HEK293 (cell line): ENCODE measurements around the gene ZNF266.
A peak's percentile ranks its signal among the peaks of the same experiment; 100 is the strongest.

Experiments
- CTCF ChIA-PET: fragments of 350-600 bp; formaldehyde crosslinking; extraction: SDS; loops from one replicate; lab custom pipeline; 2021; ENCODE audit warnings: antibody characterized with exemption; lab: Yijun Ruan, JAX
- POLR2A ChIA-PET: fragments of 300-600 bp; formaldehyde crosslinking; extraction: SDS; loops from one replicate; lab custom pipeline; 2020; ENCODE audit warnings: antibody characterized with exemption, inconsistent platforms; lab: Yijun Ruan, JAX
- H3K27ac ChIP-seq: fragments of 200-500 bp; sonication (Bioruptor generic); 2 replicates; pipeline ENCODE4 v1.5.1; 2014; ENCODE audit warnings: low read depth, low read length, control low read depth, inconsistent platforms; ENCODE audit errors: extremely low read depth
- H3K36me3 ChIP-seq, 2 experiments: fragments of 200-500 bp in 1 of 2; sonication (Bioruptor generic) in 1 of 2; 1 replicate in 1 of 2; 2 replicates in 1 of 2; pipeline ENCODE4 v1.5.1; 2014 to 2017; ENCODE audit warnings: inconsistent platforms in 2 of 2, low read length in 2 of 2; ENCODE audit not compliant: control insufficient read depth in 2 of 2, insufficient read depth in 1 of 2
- H3K4me1 ChIP-seq: fragments of 200-500 bp; sonication (Bioruptor generic); 2 replicates; pipeline ENCODE4 v1.5.1; 2014; ENCODE audit warnings: mild to moderate bottlenecking, low read length, inconsistent platforms; ENCODE audit not compliant: control insufficient read depth, insufficient read depth
- H3K4me3 ChIP-seq: 2 replicates; pipeline ENCODE4 v1.5.1; 2011; ENCODE audit warnings: low read depth, mild to moderate bottlenecking, control low read depth, low read length, moderate library complexity
- H3K9me3 ChIP-seq: fragments of 200-500 bp; sonication (Bioruptor generic); 2 replicates; pipeline ENCODE4 v1.5.1; 2014; ENCODE audit warnings: low read depth, low read length, inconsistent platforms; ENCODE audit not compliant: control insufficient read depth, insufficient read depth
- GLIS2 ChIP-seq: fragments of 450-650 bp; formaldehyde crosslinking; IDR thresholded peaks from 2 replicates; pipeline ENCODE4 v1.5.1; 2016; ENCODE audit warnings: missing biosample characterization, missing genetic modification characterization
- HOXD13 ChIP-seq: sonication (generic); formaldehyde crosslinking; IDR thresholded peaks from 2 replicates; pipeline ENCODE4 v1.8.0; 2022; ENCODE audit warnings: missing genetic modification reagents, borderline replicate concordance
- KLF1 ChIP-seq: fragments of 450-650 bp; formaldehyde crosslinking; IDR thresholded peaks from 2 replicates; pipeline ENCODE4 v1.5.1; 2016; ENCODE audit warnings: missing biosample characterization, missing genetic modification characterization
- KLF10 ChIP-seq: fragments of 450-650 bp; IDR thresholded peaks from 2 replicates; pipeline ENCODE4 v1.5.1; 2018; ENCODE audit warnings: missing biosample characterization, mild to moderate bottlenecking, missing genetic modification characterization
- KLF8 ChIP-seq: fragments of 450-650 bp; formaldehyde crosslinking; IDR thresholded peaks from 2 replicates; pipeline ENCODE4 v1.5.1; 2016; ENCODE audit warnings: missing biosample characterization, missing genetic modification characterization
- KLF9 ChIP-seq: fragments of 450-650 bp; formaldehyde crosslinking; IDR thresholded peaks from 2 replicates; pipeline ENCODE4 v1.5.1; 2016; ENCODE audit warnings: missing biosample characterization, missing genetic modification characterization, low read depth
- SP2 ChIP-seq: fragments of 450-650 bp; formaldehyde crosslinking; IDR thresholded peaks from 2 replicates; pipeline ENCODE4 v1.5.1; 2016; ENCODE audit warnings: missing biosample characterization, missing genetic modification characterization
- SP3 ChIP-seq: fragments of 450-650 bp; formaldehyde crosslinking; IDR thresholded peaks from 2 replicates; pipeline ENCODE4 v1.5.1; 2016; ENCODE audit warnings: missing biosample characterization, missing genetic modification characterization
- TRIM28 ChIP-seq: IDR thresholded peaks from 2 replicates; pipeline ENCODE4 v1.6.1; 2011; ENCODE audit warnings: low read length, control low read depth, borderline replicate concordance
- ZNF121 ChIP-seq: fragments of 450-650 bp; formaldehyde crosslinking; IDR thresholded peaks from 2 replicates; pipeline ENCODE4 v1.5.1; 2016; ENCODE audit warnings: missing biosample characterization, missing genetic modification characterization
- ZNF16 ChIP-seq: fragments of 450-650 bp; formaldehyde crosslinking; IDR thresholded peaks from 2 replicates; pipeline ENCODE4 v1.5.1; 2016; ENCODE audit warnings: low read depth, missing biosample characterization, missing genetic modification characterization
- ZNF423 ChIP-seq: fragments of 450-650 bp; formaldehyde crosslinking; IDR thresholded peaks from 2 replicates; pipeline ENCODE4 v1.5.1; 2016; ENCODE audit warnings: missing biosample characterization, missing genetic modification characterization
- ZNF529 ChIP-seq: fragments of 450-650 bp; formaldehyde crosslinking; IDR thresholded peaks from 2 replicates; pipeline ENCODE4 v1.5.1; 2017; ENCODE audit warnings: missing genetic modification characterization, missing biosample characterization; ENCODE audit not compliant: insufficient replicate concordance
- ZNF571 ChIP-seq: fragments of 450-650 bp; formaldehyde crosslinking; IDR thresholded peaks from 2 replicates; pipeline ENCODE4 v1.5.0; 2017; ENCODE audit warnings: missing biosample characterization, missing genetic modification characterization
- ZNF626 ChIP-seq: fragments of 450-650 bp; sonication (Bioruptor Pico); formaldehyde crosslinking; IDR thresholded peaks from 2 replicates; pipeline ENCODE4 v1.5.1; 2018; ENCODE audit warnings: missing biosample characterization, missing genetic modification characterization, inconsistent platforms
- ZNF76 ChIP-seq: fragments of 450-650 bp; formaldehyde crosslinking; IDR thresholded peaks from 2 replicates; pipeline ENCODE4; 2016; ENCODE audit warnings: low read depth, missing biosample characterization, missing genetic modification characterization, borderline replicate concordance
- ZNF785 ChIP-seq: fragments of 450-650 bp; formaldehyde crosslinking; IDR thresholded peaks from 2 replicates; pipeline ENCODE4 v1.5.1; 2016; ENCODE audit warnings: missing biosample characterization, missing genetic modification characterization
- TF ChIP-seq, protein P1 (sequence below): fragments of 450-650 bp; formaldehyde crosslinking; IDR thresholded peaks from 2 replicates; pipeline ENCODE4 v1.5.1; 2016; ENCODE audit warnings: missing biosample characterization, missing genetic modification characterization
- TF ChIP-seq, protein P2 (sequence below): IDR thresholded peaks from 2 replicates; pipeline ENCODE4 v1.6.1; 2011; ENCODE audit warnings: mild to moderate bottlenecking, low read depth, low read length, borderline replicate concordance
- TF ChIP-seq, protein P3 (sequence below): fragments of 450-650 bp; formaldehyde crosslinking; IDR thresholded peaks from 2 replicates; pipeline ENCODE4 v1.5.1; 2016; ENCODE audit warnings: missing biosample characterization, missing genetic modification characterization
- TF ChIP-seq, protein P4 (sequence below): fragments of 450-650 bp; formaldehyde crosslinking; conservative IDR thresholded peaks from 2 replicates; pipeline ENCODE4 v1.5.1; 2016; ENCODE audit warnings: low read depth, missing biosample characterization, missing genetic modification characterization
- TF ChIP-seq, protein P5 (sequence below): fragments of 450-650 bp; formaldehyde crosslinking; IDR thresholded peaks from 2 replicates; pipeline ENCODE4 v1.5.1; 2016; ENCODE audit warnings: missing biosample characterization, missing genetic modification characterization

The ZNF266 gene

DNA sequence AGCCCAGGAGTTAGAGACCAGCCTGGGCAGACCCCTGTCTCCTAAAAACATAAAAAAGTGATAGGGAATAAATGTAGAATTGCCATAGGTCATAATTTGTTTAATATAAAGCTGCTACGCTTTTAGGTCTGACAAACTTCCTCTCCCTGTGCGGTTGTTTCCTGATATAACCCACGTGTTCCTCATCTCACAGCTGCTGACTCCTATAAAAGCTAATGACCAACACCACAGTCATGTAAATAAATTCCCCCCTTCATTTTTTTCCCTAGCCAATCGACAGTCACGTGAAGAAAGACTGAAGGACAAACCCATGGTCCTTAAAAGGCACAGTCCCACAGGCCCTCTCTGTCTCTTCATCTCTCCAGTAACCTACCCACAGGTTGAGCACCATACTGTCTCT is 27.5 kb downstream of the ZNF266 start:
- no peak overlapping the region for H3K27ac ChIP-seq
- H3K4me3 ChIP-seq = no peak overlapping the region
- no peaks in the 10 kb centered on the region; the same call in none of the 2 replicates for H3K9me3 ChIP-seq
- peaks cover 0 to 5% of the 10 kb centered on the region in 2 experiments; a peak in 1 of 3 replicates for H3K36me3 ChIP-seq
- ChIA-PET CTCF (no interaction called here), POLR2A (no interaction called here)
- TF ChIP-seq ZNF16 (no peak), KLF10 (no peak), ZNF626 (no peak), TRIM28 (no peak), KLF1 (tag by site-specific recombination) (no peak), ZNF529 (no peak), ZNF423 (tag by site-specific recombination) (no peak), ZNF76 (tag by site-specific recombination) (no peak), KLF8 (tag by site-specific recombination) (no peak), GLIS2 (tag by site-specific recombination) (no peak), ZNF571 (no peak)
- TF ChIP-seq, protein P1, sequence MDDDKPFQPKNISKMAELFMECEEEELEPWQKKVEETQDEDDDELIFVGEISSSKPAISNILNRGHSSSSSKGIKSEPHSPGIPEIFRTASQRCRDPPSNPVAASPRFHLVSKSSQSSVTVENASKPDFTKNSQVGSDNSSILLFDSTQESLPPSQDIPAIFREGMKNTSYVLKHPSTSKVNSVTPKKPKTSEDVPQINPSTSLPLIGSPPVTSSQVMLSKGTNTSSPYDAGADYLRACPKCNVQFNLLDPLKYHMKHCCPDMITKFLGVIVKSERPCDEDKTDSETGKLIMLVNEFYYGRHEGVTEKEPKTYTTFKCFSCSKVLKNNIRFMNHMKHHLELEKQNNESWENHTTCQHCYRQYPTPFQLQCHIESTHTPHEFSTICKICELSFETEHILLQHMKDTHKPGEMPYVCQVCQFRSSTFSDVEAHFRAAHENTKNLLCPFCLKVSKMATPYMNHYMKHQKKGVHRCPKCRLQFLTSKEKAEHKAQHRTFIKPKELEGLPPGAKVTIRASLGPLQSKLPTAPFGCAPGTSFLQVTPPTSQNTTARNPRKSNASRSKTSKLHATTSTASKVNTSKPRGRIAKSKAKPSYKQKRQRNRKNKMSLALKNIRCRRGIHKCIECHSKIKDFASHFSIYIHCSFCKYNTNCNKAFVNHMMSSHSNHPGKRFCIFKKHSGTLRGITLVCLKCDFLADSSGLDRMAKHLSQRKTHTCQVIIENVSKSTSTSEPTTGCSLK = no peak
- TF ChIP-seq, protein P2, sequence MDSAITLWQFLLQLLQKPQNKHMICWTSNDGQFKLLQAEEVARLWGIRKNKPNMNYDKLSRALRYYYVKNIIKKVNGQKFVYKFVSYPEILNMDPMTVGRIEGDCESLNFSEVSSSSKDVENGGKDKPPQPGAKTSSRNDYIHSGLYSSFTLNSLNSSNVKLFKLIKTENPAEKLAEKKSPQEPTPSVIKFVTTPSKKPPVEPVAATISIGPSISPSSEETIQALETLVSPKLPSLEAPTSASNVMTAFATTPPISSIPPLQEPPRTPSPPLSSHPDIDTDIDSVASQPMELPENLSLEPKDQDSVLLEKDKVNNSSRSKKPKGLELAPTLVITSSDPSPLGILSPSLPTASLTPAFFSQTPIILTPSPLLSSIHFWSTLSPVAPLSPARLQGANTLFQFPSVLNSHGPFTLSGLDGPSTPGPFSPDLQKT = no peak
- TF ChIP-seq, protein P3, sequence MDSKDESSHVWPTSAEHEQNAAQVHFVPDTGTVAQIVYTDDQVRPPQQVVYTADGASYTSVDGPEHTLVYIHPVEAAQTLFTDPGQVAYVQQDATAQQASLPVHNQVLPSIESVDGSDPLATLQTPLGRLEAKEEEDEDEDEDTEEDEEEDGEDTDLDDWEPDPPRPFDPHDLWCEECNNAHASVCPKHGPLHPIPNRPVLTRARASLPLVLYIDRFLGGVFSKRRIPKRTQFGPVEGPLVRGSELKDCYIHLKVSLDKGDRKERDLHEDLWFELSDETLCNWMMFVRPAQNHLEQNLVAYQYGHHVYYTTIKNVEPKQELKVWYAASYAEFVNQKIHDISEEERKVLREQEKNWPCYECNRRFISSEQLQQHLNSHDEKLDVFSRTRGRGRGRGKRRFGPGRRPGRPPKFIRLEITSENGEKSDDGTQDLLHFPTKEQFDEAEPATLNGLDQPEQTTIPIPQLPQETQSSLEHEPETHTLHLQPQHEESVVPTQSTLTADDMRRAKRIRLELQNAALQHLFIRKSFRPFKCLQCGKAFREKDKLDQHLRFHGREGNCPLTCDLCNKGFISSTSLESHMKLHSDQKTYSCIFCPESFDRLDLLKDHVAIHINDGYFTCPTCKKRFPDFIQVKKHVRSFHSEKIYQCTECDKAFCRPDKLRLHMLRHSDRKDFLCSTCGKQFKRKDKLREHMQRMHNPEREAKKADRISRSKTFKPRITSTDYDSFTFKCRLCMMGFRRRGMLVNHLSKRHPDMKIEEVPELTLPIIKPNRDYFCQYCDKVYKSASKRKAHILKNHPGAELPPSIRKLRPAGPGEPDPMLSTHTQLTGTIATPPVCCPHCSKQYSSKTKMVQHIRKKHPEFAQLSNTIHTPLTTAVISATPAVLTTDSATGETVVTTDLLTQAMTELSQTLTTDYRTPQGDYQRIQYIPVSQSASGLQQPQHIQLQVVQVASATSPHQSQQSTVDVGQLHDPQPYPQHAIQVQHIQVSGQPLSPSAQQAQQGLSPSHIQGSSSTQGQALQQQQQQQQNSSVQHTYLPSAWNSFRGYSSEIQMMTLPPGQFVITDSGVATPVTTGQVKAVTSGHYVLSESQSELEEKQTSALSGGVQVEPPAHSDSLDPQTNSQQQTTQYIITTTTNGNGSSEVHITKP (tag by site-specific recombination) = no peak
- H3K4me1 ChIP-seq = no peaks in the 10 kb centered on the region

DNA sequence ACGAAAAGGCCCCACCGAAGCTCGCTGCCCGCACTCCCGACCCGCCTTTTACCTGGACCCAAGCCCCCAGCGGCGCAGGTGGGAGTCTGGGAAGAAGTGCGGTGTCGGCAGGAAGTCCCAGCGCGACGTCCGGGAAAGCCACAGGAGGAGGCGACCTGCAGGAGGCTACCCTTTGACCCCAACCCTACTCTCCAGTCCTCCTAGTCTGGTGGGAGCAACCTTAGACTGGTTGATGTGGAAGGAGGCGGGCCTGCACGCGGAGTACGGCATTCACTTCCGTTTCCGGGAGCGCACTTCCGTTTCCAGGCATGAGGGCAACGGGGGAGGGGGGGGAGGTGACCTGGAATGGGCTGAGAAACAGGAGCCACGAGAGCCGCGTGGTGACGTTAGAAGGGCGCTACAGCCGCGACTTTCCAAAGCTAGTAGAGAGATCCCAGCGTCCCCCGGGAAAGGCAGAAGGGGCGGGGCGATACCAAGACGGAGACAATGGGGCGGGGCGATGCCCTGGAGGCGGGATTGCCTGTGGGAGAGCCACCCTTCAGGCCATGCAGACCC is 28.5 kb downstream of the ZNF266 start:
- H3K27ac ChIP-seq = no peak overlapping the region
- POLR2A ChIA-PET = no interaction called here
- no peaks in the 10 kb centered on the region for H3K36me3 ChIP-seq
- CTCF ChIA-PET = no interaction called here
- peak overlapping the region; percentile 56 for H3K4me3 ChIP-seq
- no peaks in the 10 kb centered on the region; the same call in 1 of the 2 replicates for H3K9me3 ChIP-seq
- no peaks in the 10 kb centered on the region for H3K4me1 ChIP-seq
- TF ChIP-seq KLF9 = no peak
- peak; percentile 62 for TF ChIP-seq SP2
- TF ChIP-seq ZNF121 (tag by site-specific recombination) = no peak
- TF ChIP-seq, protein P4, sequence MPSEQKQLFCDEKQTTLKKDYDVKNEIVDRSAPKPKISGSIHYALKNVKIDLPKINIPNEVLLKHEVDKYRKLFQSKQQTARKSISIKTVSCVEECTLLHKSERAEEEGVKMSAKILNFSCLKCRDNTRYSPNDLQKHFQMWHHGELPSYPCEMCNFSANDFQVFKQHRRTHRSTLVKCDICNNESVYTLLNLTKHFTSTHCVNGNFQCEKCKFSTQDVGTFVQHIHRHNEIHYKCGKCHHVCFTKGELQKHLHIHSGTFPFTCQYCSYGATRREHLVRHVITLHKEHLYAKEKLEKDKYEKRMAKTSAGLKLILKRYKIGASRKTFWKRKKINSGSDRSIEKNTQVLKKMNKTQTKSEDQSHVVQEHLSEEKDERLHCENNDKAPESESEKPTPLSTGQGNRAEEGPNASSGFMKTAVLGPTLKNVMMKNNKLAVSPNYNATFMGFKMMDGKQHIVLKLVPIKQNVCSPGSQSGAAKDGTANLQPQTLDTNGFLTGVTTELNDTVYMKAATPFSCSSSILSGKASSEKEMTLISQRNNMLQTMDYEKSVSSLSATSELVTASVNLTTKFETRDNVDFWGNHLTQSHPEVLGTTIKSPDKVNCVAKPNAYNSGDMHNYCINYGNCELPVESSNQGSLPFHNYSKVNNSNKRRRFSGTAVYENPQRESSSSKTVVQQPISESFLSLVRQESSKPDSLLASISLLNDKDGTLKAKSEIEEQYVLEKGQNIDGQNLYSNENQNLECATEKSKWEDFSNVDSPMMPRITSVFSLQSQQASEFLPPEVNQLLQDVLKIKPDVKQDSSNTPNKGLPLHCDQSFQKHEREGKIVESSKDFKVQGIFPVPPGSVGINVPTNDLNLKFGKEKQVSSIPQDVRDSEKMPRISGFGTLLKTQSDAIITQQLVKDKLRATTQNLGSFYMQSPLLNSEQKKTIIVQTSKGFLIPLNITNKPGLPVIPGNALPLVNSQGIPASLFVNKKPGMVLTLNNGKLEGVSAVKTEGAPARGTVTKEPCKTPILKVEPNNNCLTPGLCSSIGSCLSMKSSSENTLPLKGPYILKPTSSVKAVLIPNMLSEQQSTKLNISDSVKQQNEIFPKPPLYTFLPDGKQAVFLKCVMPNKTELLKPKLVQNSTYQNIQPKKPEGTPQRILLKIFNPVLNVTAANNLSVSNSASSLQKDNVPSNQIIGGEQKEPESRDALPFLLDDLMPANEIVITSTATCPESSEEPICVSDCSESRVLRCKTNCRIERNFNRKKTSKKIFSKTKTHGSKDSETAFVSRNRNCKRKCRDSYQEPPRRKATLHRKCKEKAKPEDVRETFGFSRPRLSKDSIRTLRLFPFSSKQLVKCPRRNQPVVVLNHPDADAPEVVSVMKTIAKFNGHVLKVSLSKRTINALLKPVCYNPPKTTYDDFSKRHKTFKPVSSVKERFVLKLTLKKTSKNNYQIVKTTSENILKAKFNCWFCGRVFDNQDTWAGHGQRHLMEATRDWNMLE (tag by site-specific recombination) = peak; percentile 98
- TF ChIP-seq KLF8 (tag by site-specific recombination) = peak; percentile 41; the same call in 1 of the 2 replicates
- TF ChIP-seq, protein P5, sequence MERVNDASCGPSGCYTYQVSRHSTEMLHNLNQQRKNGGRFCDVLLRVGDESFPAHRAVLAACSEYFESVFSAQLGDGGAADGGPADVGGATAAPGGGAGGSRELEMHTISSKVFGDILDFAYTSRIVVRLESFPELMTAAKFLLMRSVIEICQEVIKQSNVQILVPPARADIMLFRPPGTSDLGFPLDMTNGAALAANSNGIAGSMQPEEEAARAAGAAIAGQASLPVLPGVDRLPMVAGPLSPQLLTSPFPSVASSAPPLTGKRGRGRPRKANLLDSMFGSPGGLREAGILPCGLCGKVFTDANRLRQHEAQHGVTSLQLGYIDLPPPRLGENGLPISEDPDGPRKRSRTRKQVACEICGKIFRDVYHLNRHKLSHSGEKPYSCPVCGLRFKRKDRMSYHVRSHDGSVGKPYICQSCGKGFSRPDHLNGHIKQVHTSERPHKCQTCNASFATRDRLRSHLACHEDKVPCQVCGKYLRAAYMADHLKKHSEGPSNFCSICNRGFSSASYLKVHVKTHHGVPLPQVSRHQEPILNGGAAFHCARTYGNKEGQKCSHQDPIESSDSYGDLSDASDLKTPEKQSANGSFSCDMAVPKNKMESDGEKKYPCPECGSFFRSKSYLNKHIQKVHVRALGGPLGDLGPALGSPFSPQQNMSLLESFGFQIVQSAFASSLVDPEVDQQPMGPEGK (tag by site-specific recombination) = peak; percentile 40; the same call in 1 of the 2 replicates
- no peak for TF ChIP-seq ZNF785
- TF ChIP-seq HOXD13 = peak; percentile 10; the same call in 1 of the 2 replicates
- TF ChIP-seq SP3 = peak; percentile 41; the same call in 1 of the 2 replicates
